ENCODE results near the gene KCTD13.

DNA sequence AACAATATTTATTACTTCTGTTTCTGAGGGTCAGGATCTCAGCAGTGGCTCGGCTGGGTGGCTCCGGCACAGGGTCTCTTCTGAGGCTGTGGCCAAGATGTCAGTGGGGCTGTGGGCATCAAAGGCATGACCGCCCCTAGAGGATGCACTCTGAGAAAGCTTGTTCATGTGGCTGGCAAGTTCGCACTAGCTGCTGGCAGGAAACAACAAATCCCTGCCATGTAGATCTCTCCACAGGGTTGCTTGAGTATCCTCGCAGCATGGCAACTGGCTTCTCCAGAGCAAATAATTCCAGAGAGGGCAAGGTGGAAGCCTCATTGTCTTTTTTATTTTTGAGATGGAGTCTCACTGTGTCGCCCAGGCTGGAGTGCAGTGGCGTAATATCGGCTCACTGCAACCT is 12.5 kb downstream of the KCTD13 start:
- TF ChIP-seq, protein P1, sequence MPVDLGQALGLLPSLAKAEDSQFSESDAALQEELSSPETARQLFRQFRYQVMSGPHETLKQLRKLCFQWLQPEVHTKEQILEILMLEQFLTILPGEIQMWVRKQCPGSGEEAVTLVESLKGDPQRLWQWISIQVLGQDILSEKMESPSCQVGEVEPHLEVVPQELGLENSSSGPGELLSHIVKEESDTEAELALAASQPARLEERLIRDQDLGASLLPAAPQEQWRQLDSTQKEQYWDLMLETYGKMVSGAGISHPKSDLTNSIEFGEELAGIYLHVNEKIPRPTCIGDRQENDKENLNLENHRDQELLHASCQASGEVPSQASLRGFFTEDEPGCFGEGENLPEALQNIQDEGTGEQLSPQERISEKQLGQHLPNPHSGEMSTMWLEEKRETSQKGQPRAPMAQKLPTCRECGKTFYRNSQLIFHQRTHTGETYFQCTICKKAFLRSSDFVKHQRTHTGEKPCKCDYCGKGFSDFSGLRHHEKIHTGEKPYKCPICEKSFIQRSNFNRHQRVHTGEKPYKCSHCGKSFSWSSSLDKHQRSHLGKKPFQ (tag by site-specific recombination; IDR thresholded peaks at IDR 0.05), result no peak
- TF ChIP-seq ZNF138 (tag by site-specific recombination; IDR thresholded peaks at IDR 0.05; ENCODE audit: borderline replicate concordance), result no peak
- no peak for TF ChIP-seq ZNF214 (tag by site-specific recombination; IDR thresholded peaks at IDR 0.05; ENCODE audit: borderline replicate concordance)
- TF ChIP-seq ZNF404 (tag by site-specific recombination; IDR thresholded peaks at IDR 0.05), result no peak
- TF ChIP-seq, protein P2, sequence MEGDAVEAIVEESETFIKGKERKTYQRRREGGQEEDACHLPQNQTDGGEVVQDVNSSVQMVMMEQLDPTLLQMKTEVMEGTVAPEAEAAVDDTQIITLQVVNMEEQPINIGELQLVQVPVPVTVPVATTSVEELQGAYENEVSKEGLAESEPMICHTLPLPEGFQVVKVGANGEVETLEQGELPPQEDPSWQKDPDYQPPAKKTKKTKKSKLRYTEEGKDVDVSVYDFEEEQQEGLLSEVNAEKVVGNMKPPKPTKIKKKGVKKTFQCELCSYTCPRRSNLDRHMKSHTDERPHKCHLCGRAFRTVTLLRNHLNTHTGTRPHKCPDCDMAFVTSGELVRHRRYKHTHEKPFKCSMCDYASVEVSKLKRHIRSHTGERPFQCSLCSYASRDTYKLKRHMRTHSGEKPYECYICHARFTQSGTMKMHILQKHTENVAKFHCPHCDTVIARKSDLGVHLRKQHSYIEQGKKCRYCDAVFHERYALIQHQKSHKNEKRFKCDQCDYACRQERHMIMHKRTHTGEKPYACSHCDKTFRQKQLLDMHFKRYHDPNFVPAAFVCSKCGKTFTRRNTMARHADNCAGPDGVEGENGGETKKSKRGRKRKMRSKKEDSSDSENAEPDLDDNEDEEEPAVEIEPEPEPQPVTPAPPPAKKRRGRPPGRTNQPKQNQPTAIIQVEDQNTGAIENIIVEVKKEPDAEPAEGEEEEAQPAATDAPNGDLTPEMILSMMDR (tag by site-specific recombination; IDR thresholded peaks at IDR 0.05), result no peak
- TF ChIP-seq ZNF792 (tag by site-specific recombination; IDR thresholded peaks at IDR 0.05), result no peak
- TF ChIP-seq ZNF221 (tag by site-specific recombination; IDR thresholded peaks at IDR 0.05; ENCODE audit: borderline replicate concordance), result no peak
